ENCODE data around the gene PEAK1. TPM values are rescaled to one million over a fixed set of nuclear protein-coding genes. Genes with fewer than 3 reads are reported as not detected.

Gene PEAK1
- total RNA-seq, 2 donors from 2014 or later: 25.4 to 38.4 TPM

DNA sequence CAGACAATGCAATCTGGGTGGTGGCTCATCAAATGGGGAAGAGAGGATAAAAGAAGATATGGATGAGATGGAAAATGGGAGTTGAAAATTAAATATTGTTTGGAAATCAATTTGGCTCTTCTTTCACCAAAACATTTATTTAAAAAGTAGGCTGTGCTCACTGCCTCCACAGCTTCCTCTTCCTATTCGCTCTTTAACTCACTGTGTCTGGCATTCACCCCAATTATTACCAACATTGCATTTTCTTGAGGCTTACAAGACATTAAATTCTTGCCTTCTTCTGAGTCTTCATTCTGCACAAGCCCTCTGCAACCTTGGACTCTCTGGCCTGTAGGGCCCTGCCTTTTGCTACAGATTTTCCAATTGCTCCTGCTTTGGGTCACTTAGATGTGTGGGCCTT, 296.1 kb downstream of the PEAK1 start:
- no peak overlapping the region for H3K27ac ChIP-seq (ENCODE audit: low read depth, low read length)
- Mint-ChIP-seq H3K4me1 (peaks cover 10% of the 10 kb centered on the region), H3K4me3 (no peak overlapping the region), H3K27ac (no peak overlapping the region), H3K36me3 (ENCODE audit: low read depth) (no peaks in the 10 kb centered on the region), H3K9me3 (no peaks in the 10 kb centered on the region), H3K27me3 (ENCODE audit: insufficient read depth) (no peaks in the 10 kb centered on the region)
- H3K4me3 ChIP-seq (ENCODE audit: low read length): no peak overlapping the region
- DNase-seq: no peak
- WGBS, 2 experiments (ENCODE audit: insufficient coverage in 1 of 2, insufficient read length in 1 of 2): 98 to 100% methylated on average over 1 of the region's 1 CpG
- H3K4me1 ChIP-seq (ENCODE audit: control insufficient read depth, insufficient read depth, low read length): no peaks in the 10 kb centered on the region
- TF ChIP-seq, protein P1, sequence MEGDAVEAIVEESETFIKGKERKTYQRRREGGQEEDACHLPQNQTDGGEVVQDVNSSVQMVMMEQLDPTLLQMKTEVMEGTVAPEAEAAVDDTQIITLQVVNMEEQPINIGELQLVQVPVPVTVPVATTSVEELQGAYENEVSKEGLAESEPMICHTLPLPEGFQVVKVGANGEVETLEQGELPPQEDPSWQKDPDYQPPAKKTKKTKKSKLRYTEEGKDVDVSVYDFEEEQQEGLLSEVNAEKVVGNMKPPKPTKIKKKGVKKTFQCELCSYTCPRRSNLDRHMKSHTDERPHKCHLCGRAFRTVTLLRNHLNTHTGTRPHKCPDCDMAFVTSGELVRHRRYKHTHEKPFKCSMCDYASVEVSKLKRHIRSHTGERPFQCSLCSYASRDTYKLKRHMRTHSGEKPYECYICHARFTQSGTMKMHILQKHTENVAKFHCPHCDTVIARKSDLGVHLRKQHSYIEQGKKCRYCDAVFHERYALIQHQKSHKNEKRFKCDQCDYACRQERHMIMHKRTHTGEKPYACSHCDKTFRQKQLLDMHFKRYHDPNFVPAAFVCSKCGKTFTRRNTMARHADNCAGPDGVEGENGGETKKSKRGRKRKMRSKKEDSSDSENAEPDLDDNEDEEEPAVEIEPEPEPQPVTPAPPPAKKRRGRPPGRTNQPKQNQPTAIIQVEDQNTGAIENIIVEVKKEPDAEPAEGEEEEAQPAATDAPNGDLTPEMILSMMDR (conservative IDR thresholded peaks at IDR 0.05): no peak
- no peaks in the 10 kb centered on the region for H3K27me3 ChIP-seq (ENCODE audit: control insufficient read depth, insufficient read depth, low read length, poor library complexity, severe bottlenecking)
- H3K9me3 ChIP-seq (ENCODE audit: control insufficient read depth, low read length): no peaks in the 10 kb centered on the region
- no peaks in the 10 kb centered on the region for H3K36me3 ChIP-seq (ENCODE audit: control insufficient read depth, insufficient read depth, low read length)
- no peak overlapping the region for H3K9ac ChIP-seq (ENCODE audit: extremely low read depth, low read length, poor library complexity, severe bottlenecking)

- Histone ChIP-seq H3K27ac (ENCODE audit: low read depth, low read length) (no peak overlapping the region), H3K36me3 (ENCODE audit: control insufficient read depth, insufficient read depth, low read length) (no peaks in the 10 kb centered on the region), H3K4me3 (ENCODE audit: low read length) (no peak overlapping the region), H3K9me3 (ENCODE audit: control insufficient read depth, low read length) (no peaks in the 10 kb centered on the region), H3K4me1 (ENCODE audit: control insufficient read depth, insufficient read depth, low read length) (no peaks in the 10 kb centered on the region), H3K9ac (ENCODE audit: extremely low read depth, low read length, poor library complexity, severe bottlenecking) (no peak overlapping the region), H3K27me3 (ENCODE audit: control insufficient read depth, insufficient read depth, low read length, poor library complexity, severe bottlenecking) (no peaks in the 10 kb centered on the region)
- H3K4me1 Mint-ChIP-seq: peaks cover 10% of the 10 kb centered on the region
- no peak for DNase-seq
- TF ChIP-seq, protein P1 (conservative IDR thresholded peaks at IDR 0.05): no peak
- H3K27me3 Mint-ChIP-seq (ENCODE audit: insufficient read depth): no peaks in the 10 kb centered on the region
- 96% methylated on average over 2 of the region's 2 CpGs; no CpG with 5 or more reads in 1 of the 2 experiments for WGBS, 2 experiments (ENCODE audit: insufficient coverage in 1 of 2, insufficient read length in 1 of 2)
- H3K27ac Mint-ChIP-seq: no peak overlapping the region
- no peaks in the 10 kb centered on the region for H3K36me3 Mint-ChIP-seq (ENCODE audit: low read depth)
- H3K9me3 Mint-ChIP-seq: no peaks in the 10 kb centered on the region
- H3K4me3 Mint-ChIP-seq: no peak overlapping the region
Observed at GRCh38 chr15:77122576-77122975, 297.3 kb downstream of the PEAK1 start.

DNA sequence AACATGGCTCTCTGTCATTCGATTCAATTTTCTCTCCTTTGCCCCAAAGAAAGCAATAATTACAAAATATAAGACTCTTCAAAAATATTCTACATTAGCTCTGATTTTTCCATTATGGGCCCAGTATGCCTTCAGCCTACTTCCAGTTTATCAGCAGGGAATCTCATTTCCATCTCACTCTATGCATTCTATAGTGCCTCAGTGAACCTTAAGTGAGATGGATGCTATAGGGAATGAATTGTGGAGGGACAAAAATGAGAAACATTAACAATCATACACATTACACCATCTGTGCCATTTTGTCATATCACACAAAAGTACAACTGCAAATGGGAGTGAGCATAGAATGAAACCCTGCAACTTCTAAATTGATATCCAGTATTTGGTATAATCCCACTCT, 298.3 kb downstream of the PEAK1 start:
- no peaks in the 10 kb centered on the region for H3K36me3 ChIP-seq (ENCODE audit: control insufficient read depth, insufficient read depth, low read length)
- TF ChIP-seq, protein P1 (conservative IDR thresholded peaks at IDR 0.05): no peak
- Mint-ChIP-seq H3K36me3 (ENCODE audit: low read depth) (no peaks in the 10 kb centered on the region), H3K4me3 (no peak overlapping the region), H3K27me3 (ENCODE audit: insufficient read depth) (no peaks in the 10 kb centered on the region), H3K9me3 (no peaks in the 10 kb centered on the region), H3K27ac (no peak overlapping the region), H3K4me1 (peaks cover 10% of the 10 kb centered on the region)
- H3K27ac ChIP-seq (ENCODE audit: low read depth, low read length): no peak overlapping the region
- WGBS, 2 experiments (ENCODE audit: insufficient coverage in 1 of 2, insufficient read length in 1 of 2): 96 to 100% methylated on average over 1 of the region's 1 CpG
- no peaks in the 10 kb centered on the region for H3K27me3 ChIP-seq (ENCODE audit: control insufficient read depth, insufficient read depth, low read length, poor library complexity, severe bottlenecking)
- H3K9ac ChIP-seq (ENCODE audit: extremely low read depth, low read length, poor library complexity, severe bottlenecking): no peak overlapping the region
- H3K9me3 ChIP-seq (ENCODE audit: control insufficient read depth, low read length): no peaks in the 10 kb centered on the region
- no peaks in the 10 kb centered on the region for H3K4me1 ChIP-seq (ENCODE audit: control insufficient read depth, insufficient read depth, low read length)
- DNase-seq: no peak
- no peak overlapping the region for H3K4me3 ChIP-seq (ENCODE audit: low read length)

All from endodermal cell (in vitro differentiated cells).